Frontal cortex (tissue), 4 donors: ENCODE data around the gene TACR2. TPM values are rescaled to one million over a fixed set of nuclear protein-coding genes. Genes with fewer than 3 reads are reported as not detected.
A peak's percentile ranks its signal among the peaks of the same experiment; 100 is the strongest.

Experiments used
- DNase-seq, 2 donors: peaks; one replicate each; pipeline ENCODE4 v3.0.0; 2012; ENCODE audit warnings: low spot score in 2 of 2
- FAIRE-seq: peaks from 2 replicates; lab custom pipeline; 2012; peaks lifted over from hg19 to GRCh38; lab: Jason Lieb, UNC
- total RNA-seq: library from RNA; depleted of rRNA; stranded (reverse); fragments of >200 nt; gene quantifications from one replicate; pipeline ENCODE4 v1.2.3, GENCODE V29; 2014
- donor health status: control.
- donor health status: control.
- donor health status: control.

Gene TACR2
- total RNA-seq, 1 donor from 2014 or later = 0.82 TPM

GRCh38 chr10:69382382-69383117 lies 34.2 kb downstream of the TACR2 start:
- FAIRE-seq (no peak), DNase-seq (no peak)

- no peak for DNase-seq
- no peak for FAIRE-seq
Measured at GRCh38 chr10:69379800-69380199, 36.9 kb downstream of the TACR2 start.

GRCh38 chr10:69377933-69378332 lies 38.8 kb downstream of the TACR2 start:
- no peak for DNase-seq
- FAIRE-seq = no peak

GRCh38 chr10:69377191-69377590 lies 39.5 kb downstream of the TACR2 start:
- FAIRE-seq (no peak), DNase-seq (no peak)

- DNase-seq = no peak
- FAIRE-seq = no peak
Measured at GRCh38 chr10:69376662-69377061, 40.1 kb downstream of the TACR2 start.

GRCh38 chr10:69375307-69376151 lies 41.2 kb downstream of the TACR2 start:
- no peak for FAIRE-seq
- peak in 1 of 2 donors; percentile 61 for DNase-seq

GRCh38 chr10:69374931-69375306 lies 41.8 kb downstream of the TACR2 start:
- no peak for DNase-seq
- no peak for FAIRE-seq

- FAIRE-seq (no peak), DNase-seq (no peak)
Measured at GRCh38 chr10:69374242-69374641, 42.5 kb downstream of the TACR2 start.

GRCh38 chr10:69372126-69372980 lies 44.4 kb downstream of the TACR2 start:
- FAIRE-seq (no peak), DNase-seq (no peak)

GRCh38 chr10:69367469-69367868 lies 49.2 kb downstream of the TACR2 start:
- FAIRE-seq = no peak
- DNase-seq = no peak

GRCh38 chr10:69366738-69367137 lies 50.0 kb downstream of the TACR2 start:
- DNase-seq = no peak
- FAIRE-seq = no peak

GRCh38 chr10:69364232-69364940 lies 52.3 kb downstream of the TACR2 start:
- no peak for FAIRE-seq
- DNase-seq = no peak

GRCh38 chr10:69363666-69364065 lies 53.1 kb downstream of the TACR2 start:
- FAIRE-seq = no peak
- DNase-seq = no peak

- no peak for FAIRE-seq
- no peak for DNase-seq
Measured at GRCh38 chr10:69362471-69362954, 54.2 kb downstream of the TACR2 start.

GRCh38 chr10:69361303-69361614 lies 55.5 kb downstream of the TACR2 start:
- DNase-seq (no peak), FAIRE-seq (no peak)

GRCh38 chr10:69360485-69361302 lies 56.0 kb downstream of the TACR2 start:
- FAIRE-seq (no peak), DNase-seq (peak in 1 of 2 donors; percentile 51)

GRCh38 chr10:69359594-69359993 lies 57.1 kb downstream of the TACR2 start:
- no peak for FAIRE-seq
- DNase-seq = no peak

GRCh38 chr10:69359148-69359547 lies 57.6 kb downstream of the TACR2 start:
- DNase-seq (no peak), FAIRE-seq (no peak)
